ENCODE measurements around the gene RUSF1.

The RUSF1 gene

GRCh38 chr16:31471241-31471874 is 36.8 kb downstream of the RUSF1 start:
- DNase-seq (ENCODE audit: low read depth) = no peak

DNA sequence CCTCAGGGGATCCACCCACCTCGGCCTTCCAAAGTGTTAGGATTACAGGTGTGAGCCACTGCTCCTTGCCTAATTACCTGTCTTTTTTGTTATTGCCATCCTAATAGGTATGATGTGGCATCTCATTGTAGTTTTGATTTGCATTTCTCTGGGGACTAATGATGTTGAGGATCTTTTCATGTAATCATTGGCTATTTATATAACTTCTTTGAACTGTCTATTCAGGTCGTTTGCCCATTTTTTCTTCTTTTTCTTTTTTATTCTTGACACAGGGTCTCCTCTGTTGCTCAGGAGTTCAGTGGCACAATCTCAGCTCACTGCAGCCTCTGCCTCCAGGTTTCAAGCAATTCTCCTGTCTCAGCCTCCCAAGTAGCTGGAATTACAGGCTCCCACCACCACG is 37.6 kb downstream of the RUSF1 start:
- no peak for DNase-seq (ENCODE audit: low read depth)

GRCh38 chr16:31467858-31468257 is 40.3 kb downstream of the RUSF1 start:
- no peak for DNase-seq (ENCODE audit: low read depth)

DNA sequence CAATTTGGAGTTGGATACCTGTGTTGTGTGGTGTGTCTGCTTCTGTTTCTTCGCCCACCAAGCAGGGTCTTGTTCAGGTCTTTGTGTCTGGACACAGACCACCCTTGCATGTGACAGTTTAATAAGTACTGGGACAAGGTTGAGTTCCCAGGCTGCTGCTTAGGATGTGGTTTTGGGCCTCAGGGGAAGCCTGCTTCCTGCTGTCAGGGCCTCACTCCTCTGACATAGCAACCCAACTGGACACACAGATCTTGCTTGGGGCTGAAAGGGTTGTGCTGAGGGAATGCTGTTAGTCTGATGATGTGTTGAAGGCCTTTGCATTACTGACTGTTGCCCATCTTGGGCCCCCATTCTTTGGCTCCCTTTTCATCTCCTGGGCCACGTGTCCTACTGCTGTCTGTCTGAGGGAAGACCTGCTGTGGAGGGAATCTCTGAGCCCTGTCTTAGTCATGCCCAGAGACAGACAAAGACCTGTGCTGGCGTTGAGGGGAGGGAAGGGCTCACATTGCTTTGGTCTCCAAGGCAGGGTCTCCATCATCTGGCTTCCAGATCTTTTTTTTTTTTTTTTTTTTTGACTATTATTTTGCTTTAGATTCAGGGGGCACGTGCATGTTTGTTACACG is 40.9 kb downstream of the RUSF1 start:
- DNase-seq (ENCODE audit: low read depth) = peak; percentile 51

DNA sequence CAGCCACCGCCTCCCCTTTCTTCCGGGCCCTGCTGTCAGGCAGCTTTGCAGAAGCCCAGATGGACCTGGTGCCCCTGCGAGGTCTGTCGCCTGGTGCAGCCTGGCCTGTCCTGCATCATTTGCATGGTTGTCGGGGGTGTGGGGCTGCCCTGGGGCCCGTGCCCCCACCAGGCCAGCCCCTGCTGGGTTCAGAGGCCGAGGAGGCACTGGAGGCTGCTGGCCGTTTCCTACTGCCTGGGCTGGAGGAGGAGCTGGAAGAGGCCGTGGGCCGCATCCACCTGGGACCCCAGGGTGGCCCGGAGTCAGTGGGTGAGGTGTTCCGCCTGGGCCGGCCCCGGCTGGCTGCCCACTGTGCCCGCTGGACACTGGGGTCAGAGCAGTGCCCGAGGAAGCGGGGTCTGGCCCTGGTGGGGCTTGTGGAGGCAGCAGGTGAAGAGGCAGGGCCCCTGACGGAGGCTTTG is 41.8 kb downstream of the RUSF1 start:
- DNase-seq (ENCODE audit: low read depth) = no peak

- no peak for DNase-seq (ENCODE audit: low read depth)
These were observed 42.3 kb downstream of the RUSF1 start for GRCh38 chr16:31465788-31466370.

GRCh38 chr16:31464781-31465260 is 43.4 kb downstream of the RUSF1 start:
- no peak for DNase-seq (ENCODE audit: low read depth)

DNA sequence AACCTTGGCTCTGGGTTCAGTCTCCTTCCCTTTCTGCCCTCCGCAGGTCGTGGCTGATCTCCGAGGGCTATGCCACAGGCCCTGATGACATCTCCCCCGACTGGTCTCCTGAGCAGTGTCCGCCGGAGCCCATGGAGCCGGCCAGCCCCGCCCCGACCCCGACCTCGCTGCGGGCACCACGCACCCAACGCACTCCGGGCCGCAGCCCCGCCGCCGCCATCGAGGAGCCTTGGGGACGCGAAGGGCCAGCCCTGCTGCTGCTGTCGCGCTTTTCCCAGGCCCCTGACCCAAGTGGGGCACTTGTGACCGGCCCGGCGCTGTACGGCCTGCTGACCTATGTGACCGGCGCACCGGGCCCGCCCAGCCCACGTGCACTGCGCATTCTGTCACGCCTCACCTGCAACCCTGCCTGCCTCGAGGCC is 43.8 kb downstream of the RUSF1 start:
- DNase-seq (ENCODE audit: low read depth) = no peak

GRCh38 chr16:31461921-31462804 is 46.0 kb downstream of the RUSF1 start:
- no peak for DNase-seq (ENCODE audit: low read depth)

GRCh38 chr16:31461201-31461920 is 46.8 kb downstream of the RUSF1 start:
- no peak for DNase-seq (ENCODE audit: low read depth)

DNA sequence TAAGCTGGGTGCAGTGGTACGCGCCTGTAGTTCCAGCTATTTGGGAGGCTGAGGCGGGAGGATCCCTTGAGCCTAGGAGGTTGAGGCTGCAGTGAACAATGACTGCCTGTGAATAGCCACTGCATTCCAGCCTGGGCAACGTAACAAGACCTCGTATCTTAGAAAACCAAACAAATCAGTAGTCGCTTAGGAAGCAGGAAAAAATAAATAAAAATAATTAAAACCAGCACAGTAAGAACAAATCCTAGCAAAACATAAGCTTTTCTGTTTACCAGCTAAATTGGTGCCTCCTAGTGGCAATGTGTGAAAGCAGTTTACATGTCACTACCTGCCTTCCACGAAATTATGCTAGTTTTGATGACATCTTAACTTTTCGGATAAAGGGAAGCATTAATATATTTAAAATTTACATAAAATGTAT is 47.6 kb downstream of the RUSF1 start:
- peak; percentile 76 for DNase-seq (ENCODE audit: low read depth)

- DNase-seq (ENCODE audit: low read depth) = peak; percentile 100
These were observed 48.3 kb downstream of the RUSF1 start for GRCh38 chr16:31459687-31460581.

DNA sequence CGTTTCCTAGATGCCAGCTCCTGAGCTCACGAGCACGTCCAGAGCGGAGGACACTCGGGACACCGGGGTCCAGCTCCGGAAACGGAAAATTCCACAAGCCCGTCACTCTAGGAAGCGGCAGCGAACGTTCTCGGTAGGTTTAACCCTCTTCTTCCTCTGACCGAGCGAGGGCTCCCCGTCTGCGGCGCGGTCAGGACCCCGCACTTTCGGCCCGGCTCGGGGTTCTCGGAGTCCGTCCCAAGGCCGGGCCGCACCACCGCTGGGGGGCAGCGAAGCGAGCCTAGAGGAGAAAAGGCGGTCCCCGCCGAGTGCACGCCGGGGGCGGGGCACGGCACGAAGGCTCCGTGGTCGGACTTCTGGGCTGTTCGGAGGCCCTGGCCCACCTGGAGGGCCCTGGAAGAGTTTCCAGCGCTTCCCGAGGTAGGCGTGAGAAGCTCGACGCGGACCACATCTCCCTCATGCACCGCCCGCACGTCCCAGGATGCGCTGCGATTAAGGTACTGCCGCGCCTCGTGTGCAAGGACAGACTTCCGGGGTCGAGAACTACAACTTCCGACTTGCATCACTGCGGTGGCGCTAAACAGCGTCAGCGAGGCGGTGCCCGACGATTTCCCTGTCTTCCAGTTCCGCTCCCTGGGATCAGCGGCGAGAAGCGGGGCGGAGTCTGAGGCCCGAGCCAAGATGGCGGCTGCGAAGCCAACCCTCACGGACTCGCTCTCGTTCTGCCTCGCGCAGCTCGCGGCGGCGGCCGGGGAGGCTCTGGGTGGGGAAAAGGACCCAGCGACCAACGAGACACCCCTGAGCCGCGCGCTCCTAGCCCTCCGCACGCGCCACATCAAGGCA is 49.1 kb downstream of the RUSF1 start, which contains the start of gene ARMC5:
ARMC5 (plus strand) TSS at position 658 of the 843 bp plus-strand sequence; CDS start at position 682, 24 bp downstream.
- peak; percentile 99 for DNase-seq (ENCODE audit: low read depth)

GRCh38 chr16:31458073-31458843 is 49.9 kb downstream of the RUSF1 start:
- peak; percentile 69 for DNase-seq (ENCODE audit: low read depth)

DNA sequence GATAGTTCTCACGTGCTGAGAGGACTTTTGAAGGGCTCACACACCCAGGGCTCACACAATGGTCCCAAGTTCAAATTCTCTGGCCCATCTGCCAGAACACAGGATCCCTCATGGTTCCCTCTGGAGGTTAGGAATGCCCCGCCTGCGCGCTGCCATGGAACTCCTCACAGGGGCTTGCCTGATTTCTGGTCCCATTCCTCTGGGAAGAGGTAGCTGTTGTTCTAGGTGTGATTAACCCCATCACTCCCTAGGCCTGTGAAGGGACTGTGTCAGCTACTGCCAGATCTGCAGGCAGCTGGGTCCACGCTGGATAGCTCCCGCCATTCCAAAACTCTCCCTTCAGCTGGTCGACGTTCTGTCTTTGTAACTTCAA is 51.2 kb downstream of the RUSF1 start:
- DNase-seq (ENCODE audit: low read depth) = peak; percentile 21

DNA sequence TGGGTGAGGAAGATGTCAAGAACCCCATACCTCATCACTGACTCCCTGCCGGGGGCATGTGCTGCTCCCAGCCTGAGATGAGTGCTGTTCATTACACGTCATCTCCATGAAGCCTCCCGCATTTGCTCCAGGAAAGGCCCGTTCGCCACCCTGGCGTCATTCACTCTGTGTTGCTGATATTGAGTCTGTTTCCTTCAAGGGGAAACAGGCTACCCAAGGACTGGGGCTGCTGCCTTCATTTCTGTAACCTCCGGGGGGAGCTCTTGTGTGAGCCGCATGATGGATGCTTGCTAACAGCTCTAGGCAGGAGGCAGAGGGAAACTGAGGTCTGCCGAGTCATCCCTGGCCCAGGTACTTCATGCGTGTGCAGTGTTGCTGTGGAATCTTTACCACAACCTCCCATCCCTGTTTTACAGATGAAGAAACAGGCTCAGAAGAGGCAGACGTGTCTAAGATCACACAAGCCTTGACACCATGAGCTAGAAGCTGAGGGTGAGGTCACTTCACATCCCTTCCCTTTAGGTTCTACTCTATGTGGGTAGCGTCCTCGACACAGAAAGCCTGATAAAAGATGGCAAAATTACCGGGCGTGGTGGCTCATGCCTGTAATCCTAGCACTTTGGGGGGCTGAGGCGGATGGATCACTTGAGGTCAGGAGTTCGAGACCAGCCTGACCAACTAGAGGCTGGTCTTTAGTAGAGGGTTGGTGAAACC is 52.4 kb downstream of the RUSF1 start:
- peak; percentile 31 for DNase-seq (ENCODE audit: low read depth)

DNA sequence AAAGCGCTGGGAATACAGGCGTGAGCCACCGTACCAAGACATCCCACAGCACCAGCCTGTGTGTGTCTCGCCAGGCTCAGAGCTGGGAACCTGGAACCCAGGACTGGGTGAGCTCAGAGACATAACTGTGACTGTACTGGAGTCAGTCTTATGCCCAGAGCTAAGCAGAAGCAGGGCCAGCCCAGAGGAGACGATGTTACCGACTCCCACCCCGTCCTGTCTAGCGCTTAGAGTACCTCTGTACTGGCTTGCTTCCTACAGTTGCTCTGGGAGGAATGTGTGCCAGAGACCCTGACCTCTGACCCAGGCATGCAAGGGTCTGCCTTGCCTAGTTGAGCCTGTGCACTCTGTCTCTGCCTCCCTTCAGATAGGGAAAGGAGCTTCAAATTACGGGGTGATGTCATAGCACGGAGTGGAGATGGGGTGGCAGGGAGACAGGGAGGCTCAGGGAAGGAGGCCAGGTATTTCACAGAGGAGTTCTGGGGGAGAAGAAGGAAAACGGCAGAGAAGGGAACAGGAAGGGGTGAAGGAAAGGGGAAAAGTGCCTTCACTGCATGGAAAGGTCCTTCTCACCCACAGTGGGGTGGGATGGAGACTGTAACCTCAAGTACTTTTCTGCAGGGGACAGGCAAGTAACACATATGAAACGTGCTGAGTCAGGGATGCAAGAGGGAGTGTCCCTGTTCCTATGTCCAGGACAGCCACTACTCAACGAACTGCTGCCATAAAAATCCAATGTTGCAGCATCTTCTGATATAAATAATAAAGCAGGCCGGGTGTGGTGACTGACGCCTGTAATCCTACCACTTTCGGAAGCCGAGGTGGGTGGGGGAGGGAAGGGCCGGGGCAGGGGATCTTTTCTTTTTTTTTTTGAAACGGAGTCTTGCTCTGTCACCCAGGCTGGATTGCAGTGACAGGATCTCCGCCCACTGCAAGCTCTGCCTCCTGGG is 54.7 kb downstream of the RUSF1 start:
- DNase-seq (ENCODE audit: low read depth) = peak; percentile 75
